GM18502 (cell line): ENCODE results near the gene SULT1C4.
"Not testable (repeated sequence)": the region's sequence is repeated elsewhere in the genome, so short reads cannot be mapped to it uniquely, and the experiment has no call there.

Experiments
- ATAC-seq: cut with Tn5 transposase; IDR thresholded peaks from one replicate; pipeline ENCODE4 v1.9.1; 2021; ENCODE audit warnings: mild to moderate bottlenecking; ENCODE audit not compliant: unreplicated experiment, poor library complexity

Gene SULT1C4

DNA sequence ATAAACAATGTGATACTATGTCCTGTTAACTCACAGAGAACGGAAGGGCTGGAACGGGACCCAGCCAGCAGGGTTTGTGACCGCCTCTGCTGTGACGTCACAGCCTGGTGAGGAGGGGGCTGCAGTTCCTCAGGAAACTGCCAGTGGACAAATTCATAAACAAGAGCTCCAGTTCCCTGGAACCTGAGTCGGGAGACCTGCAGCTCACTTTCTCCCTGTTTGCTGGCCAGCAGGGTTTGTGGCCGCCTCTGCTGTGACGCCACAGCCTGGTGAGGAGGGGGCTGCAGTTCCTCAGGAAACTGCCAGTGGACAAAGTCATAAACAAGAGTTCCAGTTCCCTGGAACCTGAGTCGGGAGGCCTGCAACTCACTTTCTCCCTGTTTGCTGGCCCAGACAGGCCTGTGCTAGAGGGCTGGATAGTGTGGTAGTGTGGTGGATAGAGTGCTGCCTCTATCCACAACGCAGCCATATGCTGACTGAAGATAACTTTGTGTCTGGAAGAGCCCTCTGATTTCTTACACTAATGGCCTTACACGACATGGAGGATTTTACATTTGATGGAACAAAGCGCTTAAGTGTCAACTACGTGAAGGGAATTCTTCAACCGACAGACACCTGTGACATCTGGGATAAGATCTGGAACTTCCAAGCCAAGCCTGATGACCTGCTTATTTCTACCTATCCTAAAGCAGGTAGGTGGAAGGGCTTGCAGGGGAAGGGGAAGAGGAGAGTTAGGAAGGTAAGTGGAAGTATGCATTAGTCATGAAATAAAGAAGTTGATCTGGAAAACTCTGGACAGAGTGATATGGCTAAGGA is at the start of gene SULT1C4:
Gene SULT1C4, plus strand, starts transcription at position 140 of the 816 bp plus-strand sequence. Its CDS starts 384 bp downstream, at position 524.
- ATAC-seq, result no peak

GRCh38 chr2:108329771-108330170 is 48.0 kb upstream of the SULT1C4 start:
- no peak for ATAC-seq

GRCh38 chr2:108330979-108331378 is 46.8 kb upstream of the SULT1C4 start:
- ATAC-seq, result no peak

DNA sequence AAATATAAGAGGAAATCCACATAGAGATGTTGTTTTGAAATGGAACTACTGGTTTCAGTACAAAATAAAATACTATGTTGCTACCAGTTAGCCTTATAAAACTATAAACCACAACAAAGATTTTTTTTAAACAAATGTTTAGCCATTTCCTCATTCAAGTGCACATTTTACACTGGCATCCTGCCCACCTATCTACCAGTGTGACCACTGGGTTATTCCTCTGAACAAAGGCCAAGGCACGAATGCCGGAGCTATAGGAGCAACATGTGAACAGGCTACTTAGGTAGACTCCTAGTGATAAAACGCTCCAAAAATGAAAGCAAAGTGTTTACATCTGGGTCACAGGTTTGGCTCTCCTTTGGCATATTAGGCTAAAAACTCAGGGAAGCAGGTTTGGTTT is 31.8 kb upstream of the SULT1C4 start:
- ATAC-seq, result no peak

DNA sequence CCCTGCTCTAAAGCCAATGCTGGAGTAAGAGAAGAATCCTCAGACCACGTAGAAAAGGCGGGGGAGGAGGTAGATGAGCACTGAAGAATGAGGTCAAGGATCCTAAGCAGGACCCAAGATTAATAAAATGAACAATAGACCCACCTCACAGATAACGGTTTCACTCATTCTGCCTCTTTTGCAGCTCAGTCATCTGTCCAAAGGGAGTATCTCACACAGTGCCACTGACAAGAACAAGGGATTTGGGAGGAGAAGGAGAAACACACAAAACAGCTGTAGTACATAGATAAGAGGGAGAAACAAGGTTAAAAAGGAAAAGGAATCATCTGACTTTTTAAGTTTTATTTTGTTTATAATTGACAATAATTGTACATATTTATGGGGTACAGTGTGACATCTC is 30.9 kb upstream of the SULT1C4 start:
- ATAC-seq, result no peak

GRCh38 chr2:108347786-108348185 is 30.0 kb upstream of the SULT1C4 start:
- ATAC-seq, result no peak

DNA sequence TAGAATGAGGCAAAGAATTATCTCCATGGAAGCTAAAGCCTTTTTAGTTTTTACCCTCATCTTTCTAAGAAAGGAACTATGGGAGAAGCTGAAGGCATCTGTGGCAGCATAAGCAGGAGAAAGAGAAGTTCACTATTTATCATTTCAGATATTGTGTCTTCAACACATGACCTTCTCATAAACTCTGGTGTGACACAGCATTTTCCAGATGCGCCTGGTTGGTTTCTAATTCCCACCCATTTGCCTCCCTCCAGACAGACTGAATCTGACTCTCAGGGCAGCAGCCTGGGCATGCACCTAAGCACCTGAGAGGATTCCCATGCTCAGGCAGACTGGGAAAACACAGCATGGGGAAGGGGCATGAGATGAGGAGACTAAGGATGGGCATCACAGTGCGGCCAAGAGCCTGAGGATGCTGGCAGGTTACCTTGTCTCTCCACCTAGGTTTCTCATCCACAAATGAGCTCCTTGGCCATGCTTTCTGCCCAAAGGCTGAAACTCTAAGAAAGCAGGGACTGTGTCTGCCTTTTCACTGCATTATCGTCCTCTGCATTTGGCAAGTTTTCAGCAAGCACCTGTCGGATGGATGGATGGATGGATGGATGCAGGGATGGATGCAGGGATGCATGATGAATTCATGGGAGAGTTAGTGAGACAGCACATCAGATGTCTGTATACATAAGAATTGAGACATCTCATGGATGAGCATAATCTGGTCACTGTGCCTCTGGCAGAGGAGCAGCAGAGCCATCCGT is 28.8 kb upstream of the SULT1C4 start:
- no peak for ATAC-seq

GRCh38 chr2:108349571-108349928 is 28.2 kb upstream of the SULT1C4 start:
- no peak for ATAC-seq

- no peak for ATAC-seq
Observed at GRCh38 chr2:108351889-108352288, 25.9 kb upstream of the SULT1C4 start.

GRCh38 chr2:108354136-108354535 is 23.6 kb upstream of the SULT1C4 start:
- no peak for ATAC-seq

DNA sequence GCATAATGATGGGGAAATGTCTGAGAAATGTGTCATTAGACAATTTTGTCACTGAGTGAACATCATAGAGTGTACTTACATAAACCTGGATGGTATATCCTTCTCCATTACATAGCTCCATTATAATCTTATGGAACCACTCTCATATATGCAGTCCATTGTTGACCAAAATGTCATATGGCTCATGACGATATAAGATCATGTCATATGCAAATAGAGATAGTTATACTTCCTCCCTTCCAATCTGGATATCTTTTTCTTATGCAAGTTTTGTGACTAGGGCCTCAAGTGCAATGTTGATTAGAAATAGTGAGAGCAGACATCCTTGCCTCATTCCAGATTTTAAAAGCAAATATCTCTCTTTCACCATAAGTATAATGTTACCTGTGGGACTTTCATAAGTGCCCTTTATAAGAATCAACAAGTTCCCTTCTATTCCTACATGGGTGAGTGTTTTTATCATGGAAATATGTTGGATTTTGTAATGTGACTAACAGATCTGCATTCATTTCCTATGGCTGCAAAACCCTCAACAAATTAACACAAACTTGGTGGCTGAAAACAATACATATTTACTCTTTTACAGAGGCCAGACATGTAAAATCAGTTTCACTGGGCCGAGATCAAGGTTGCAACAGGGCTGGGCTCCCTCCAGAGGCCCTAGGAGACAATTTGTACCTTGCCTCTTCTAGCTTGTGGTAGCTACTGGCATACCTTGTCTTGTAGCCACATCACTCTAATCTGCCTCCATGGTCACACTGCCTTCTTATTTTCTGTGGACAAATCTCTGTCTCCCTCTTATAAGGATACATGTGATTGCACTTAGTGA is 21.6 kb upstream of the SULT1C4 start:
- no peak for ATAC-seq

- ATAC-seq, result not testable (repeated sequence)
Observed at GRCh38 chr2:108359336-108359735, 18.4 kb upstream of the SULT1C4 start.

DNA sequence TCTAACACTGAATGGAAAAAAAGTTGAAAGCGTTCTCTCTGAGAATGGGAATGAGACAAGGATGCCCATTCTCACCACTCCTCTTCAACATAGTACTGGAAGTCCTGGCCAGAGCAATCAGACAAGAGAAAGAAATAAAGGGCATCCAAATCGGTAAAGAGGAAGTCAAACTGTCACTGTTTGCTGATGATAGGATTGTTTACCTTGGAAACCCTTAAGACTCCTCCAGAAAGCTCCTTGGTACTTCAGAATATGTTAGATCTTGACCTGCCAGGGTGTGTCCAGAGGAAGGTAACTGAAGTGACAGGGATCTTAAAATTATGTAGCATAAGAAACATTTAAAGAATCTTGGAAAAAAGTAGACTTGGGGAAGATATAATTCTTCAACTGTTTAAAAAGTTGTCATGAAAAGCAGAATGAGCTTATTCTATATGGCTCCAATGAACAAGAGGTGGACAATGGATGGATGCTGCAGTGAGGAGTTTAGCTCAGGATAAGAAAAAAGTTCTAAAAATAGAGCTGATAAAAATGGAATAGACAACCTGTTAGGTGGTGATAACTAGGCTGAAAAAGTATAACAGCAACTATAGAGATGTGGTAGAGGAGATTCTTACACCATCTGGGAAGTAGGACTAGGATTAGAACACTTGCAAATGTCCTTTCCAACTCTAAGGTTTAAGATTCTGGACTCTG is 16.8 kb upstream of the SULT1C4 start:
- ATAC-seq, result no peak

GRCh38 chr2:108363024-108363907 is 14.5 kb upstream of the SULT1C4 start:
- peak; percentile 70 for ATAC-seq

GRCh38 chr2:108363908-108364225 is 13.9 kb upstream of the SULT1C4 start:
- no peak for ATAC-seq

DNA sequence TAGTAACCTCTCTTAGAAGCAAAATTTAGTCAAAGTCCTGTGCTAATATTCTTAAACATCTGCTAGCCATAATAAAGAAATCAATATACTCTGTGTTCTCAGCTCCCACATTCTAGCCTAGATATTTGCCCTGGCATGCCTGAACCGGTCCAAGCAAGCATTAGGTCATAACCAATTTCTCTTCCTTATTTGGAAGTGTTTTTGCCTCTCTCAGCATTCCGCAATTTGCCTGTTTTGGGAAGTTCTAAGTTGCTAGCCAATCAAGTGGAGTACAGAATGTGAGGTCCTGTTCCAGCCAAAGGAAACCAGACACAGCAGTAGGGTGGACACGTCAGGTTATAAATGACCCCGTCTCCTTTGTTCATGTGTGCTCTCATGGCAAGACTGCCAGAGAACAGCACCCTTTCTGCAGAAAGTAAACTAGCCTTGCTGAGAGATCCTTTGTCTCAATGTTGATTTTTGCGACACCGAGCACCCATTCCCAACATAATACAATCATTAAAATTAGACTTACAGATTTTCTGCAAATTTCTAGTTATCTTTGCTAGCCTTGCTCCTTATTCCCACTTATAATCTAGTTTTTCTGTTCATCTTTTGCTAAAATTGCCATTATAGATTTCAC is 13.0 kb upstream of the SULT1C4 start:
- no peak for ATAC-seq

GRCh38 chr2:108365656-108366055 is 12.1 kb upstream of the SULT1C4 start:
- no peak for ATAC-seq

GRCh38 chr2:108367014-108367413 is 10.7 kb upstream of the SULT1C4 start:
- no peak for ATAC-seq

DNA sequence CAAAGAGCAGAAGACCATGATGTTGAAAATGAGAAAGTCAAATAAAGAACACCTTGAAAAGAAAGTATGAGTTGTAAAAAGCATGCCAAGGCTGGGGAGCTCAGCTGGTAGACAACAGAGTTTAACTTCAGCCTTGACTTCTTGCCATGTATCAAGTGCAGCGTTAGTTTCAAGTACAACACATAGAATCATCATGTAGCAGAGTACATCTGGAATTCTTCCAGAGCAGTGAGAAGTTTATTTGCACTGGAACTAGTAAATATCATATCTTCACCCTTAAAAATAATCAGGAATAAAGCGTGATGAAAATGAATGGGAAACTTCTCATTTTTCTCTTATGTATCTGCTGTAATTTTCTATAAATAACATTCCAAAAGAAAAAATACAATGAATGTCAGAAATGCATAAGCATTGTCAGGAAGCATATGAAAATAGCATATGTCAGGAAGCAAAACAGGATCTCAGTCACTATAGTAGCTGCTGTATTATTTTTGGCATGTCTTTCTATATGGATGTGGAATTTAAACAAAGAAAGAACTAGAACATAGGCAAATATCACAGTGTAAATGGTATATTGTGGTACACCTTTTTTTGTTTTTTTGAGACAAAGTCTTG is 10.1 kb upstream of the SULT1C4 start:
- no peak for ATAC-seq
